ENCODE measurements around the gene GRM2. TPM values are rescaled to one million over a fixed set of nuclear protein-coding genes. Genes with fewer than 3 reads are reported as not detected.

The GRM2 gene
- total RNA-seq, 1 experiment from 2014 or later = 1.9 TPM

GRCh38 chr3:51727500-51727899 is 20.6 kb downstream of the GRM2 start:
- Histone ChIP-seq H4K91ac (ENCODE audit: insufficient read length, low read depth, low read length) (no peak overlapping the region), H2BK120ac (ENCODE audit: low read depth, low read length, poor library complexity, severe bottlenecking) (no peak overlapping the region), H3K4ac (ENCODE audit: low read depth, low read length) (no peak overlapping the region), H3K27ac (ENCODE audit: insufficient read length, low read depth, low read length) (no peak overlapping the region), H3K18ac (ENCODE audit: insufficient read length, low read depth, low read length) (no peak overlapping the region), H3K4me1 (ENCODE audit: insufficient read depth, low read length) (no peaks in the 10 kb centered on the region), H4K20me1 (ENCODE audit: control insufficient read depth, insufficient read depth, insufficient read length) (no peaks in the 10 kb centered on the region), H3K23me2 (ENCODE audit: insufficient read length, low read depth, low read length, poor library complexity, severe bottlenecking) (no peaks in the 10 kb centered on the region), H3K9me3 (ENCODE audit: control insufficient read depth, low read depth, low read length) (no peaks in the 10 kb centered on the region), H3K4me2 (ENCODE audit: insufficient read depth, insufficient read length, low read length) (no peak overlapping the region), H3K79me2 (ENCODE audit: insufficient read depth, low read length) (no peaks in the 10 kb centered on the region), H4K8ac (replicated peaks; ENCODE audit: insufficient read length, low read depth, low read length) (no peak overlapping the region), H2BK20ac (ENCODE audit: low read depth, low read length, poor library complexity, severe bottlenecking) (no peak overlapping the region), H2BK12ac (ENCODE audit: insufficient read length, low read depth, low read length) (no peak overlapping the region), H3K79me1 (ENCODE audit: insufficient read depth, low read depth, low read length, poor library complexity, severe bottlenecking) (no peaks in the 10 kb centered on the region), H2BK15ac (ENCODE audit: low read depth, low read length) (no peak overlapping the region), H4K5ac (ENCODE audit: insufficient read length, low read depth, low read length) (no peak overlapping the region), H3K23ac (ENCODE audit: insufficient read length, low read depth, low read length) (no peak overlapping the region), H3T11ph (ENCODE audit: low read length) (no peak overlapping the region), H3K27me3 (ENCODE audit: insufficient read depth, low read length) (no peaks in the 10 kb centered on the region), H3K14ac (ENCODE audit: insufficient read depth, low read length) (no peak overlapping the region), H3K56ac (ENCODE audit: insufficient read length, low read depth, low read length) (no peak overlapping the region), H2AK5ac (ENCODE audit: insufficient read length, low read length) (no peak overlapping the region), H3K9ac (ENCODE audit: extremely low read depth, insufficient read length, low read length) (no peak overlapping the region), H2AFZ (ENCODE audit: low read length) (no peak overlapping the region), H2BK5ac (ENCODE audit: insufficient read length, low read length) (no peak overlapping the region)
- Mint-ChIP-seq H3K4me1 (no peaks in the 10 kb centered on the region), H3K4me3 (no peak overlapping the region), H3K36me3 (ENCODE audit: insufficient read depth in 1 of 3, low read depth in 3 of 3) (no peaks in the 10 kb centered on the region; a peak in 1 of 7 replicates), H3K9me3 (no peaks in the 10 kb centered on the region; a peak in 1 of 5 replicates), H3K27me3 (ENCODE audit: low read depth) (peaks cover 2% of the 10 kb centered on the region; the same call in 1 of the 2 replicates), H3K27ac (no peak overlapping the region)
- DNase-seq = no peak
- TF ChIP-seq, protein P1, sequence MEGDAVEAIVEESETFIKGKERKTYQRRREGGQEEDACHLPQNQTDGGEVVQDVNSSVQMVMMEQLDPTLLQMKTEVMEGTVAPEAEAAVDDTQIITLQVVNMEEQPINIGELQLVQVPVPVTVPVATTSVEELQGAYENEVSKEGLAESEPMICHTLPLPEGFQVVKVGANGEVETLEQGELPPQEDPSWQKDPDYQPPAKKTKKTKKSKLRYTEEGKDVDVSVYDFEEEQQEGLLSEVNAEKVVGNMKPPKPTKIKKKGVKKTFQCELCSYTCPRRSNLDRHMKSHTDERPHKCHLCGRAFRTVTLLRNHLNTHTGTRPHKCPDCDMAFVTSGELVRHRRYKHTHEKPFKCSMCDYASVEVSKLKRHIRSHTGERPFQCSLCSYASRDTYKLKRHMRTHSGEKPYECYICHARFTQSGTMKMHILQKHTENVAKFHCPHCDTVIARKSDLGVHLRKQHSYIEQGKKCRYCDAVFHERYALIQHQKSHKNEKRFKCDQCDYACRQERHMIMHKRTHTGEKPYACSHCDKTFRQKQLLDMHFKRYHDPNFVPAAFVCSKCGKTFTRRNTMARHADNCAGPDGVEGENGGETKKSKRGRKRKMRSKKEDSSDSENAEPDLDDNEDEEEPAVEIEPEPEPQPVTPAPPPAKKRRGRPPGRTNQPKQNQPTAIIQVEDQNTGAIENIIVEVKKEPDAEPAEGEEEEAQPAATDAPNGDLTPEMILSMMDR (conservative IDR thresholded peaks at IDR 0.05) = no peak
